ENCODE data around the gene SLC4A8. TPM values are rescaled to one million over a fixed set of nuclear protein-coding genes. Genes with fewer than 3 reads are reported as not detected.
A peak's percentile ranks its signal among the peaks of the same experiment; 100 is the strongest.

The SLC4A8 gene
- total RNA-seq, 1 experiment from 2014 or later: 62.7 TPM

DNA sequence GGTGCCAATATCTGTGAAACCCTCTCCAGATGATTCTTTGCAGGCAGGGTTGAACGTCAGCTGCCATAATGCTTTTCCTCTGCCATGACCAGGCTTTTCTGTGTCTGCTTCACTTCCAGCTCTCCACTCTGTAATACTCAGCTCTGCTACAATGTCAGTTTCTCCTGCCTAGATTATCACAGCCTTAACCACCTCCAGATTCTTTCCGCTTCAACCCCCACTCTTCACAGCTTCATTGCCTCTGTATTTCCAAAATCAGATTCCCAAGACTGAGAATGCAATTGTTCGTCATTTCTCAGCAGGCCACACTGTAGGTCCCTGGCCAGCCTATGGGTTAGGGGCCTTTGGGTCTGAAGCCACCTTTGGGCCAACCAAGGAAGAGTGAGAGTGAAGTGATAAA is 92.7 kb downstream of the SLC4A8 start:
- no peak for DNase-seq
- Histone ChIP-seq H3K4me1 (peaks cover 11% of the 10 kb centered on the region), H3K9me3 (no peaks in the 10 kb centered on the region), H3K27me3 (replicated peaks; ENCODE audit: control insufficient read depth, insufficient read depth, low read length) (no peaks in the 10 kb centered on the region), H3K4me3 (ENCODE audit: low read depth, low read length) (no peak overlapping the region), H3K36me3 (ENCODE audit: control insufficient read depth, insufficient read depth, low read length) (0 out of 2 replicates have a peak, but pooled peaks cover 1% of the 10 kb centered on the region)
- POLR2A ChIA-PET: no interaction called here
- Mint-ChIP-seq H3K27me3 (ENCODE audit: insufficient read depth, unreplicated experiment) (no peaks in the 10 kb centered on the region), H3K27ac (ENCODE audit: unreplicated experiment) (no peak overlapping the region), H3K36me3 (ENCODE audit: insufficient read depth, unreplicated experiment) (no peaks in the 10 kb centered on the region), H3K4me3 (ENCODE audit: unreplicated experiment) (no peak overlapping the region), H3K4me1 (ENCODE audit: low read depth, unreplicated experiment) (peaks cover 3% of the 10 kb centered on the region), H3K9me3 (ENCODE audit: unreplicated experiment) (no peaks in the 10 kb centered on the region)
- no peak for TF ChIP-seq CTCF (IDR thresholded peaks at IDR 0.05; ENCODE audit: insufficient read depth in 1 of 2, low read depth in 1 of 2, low read length in 1 of 2, severe bottlenecking in 1 of 2, unreplicated experiment in 1 of 2)
- intact Hi-C loops (cut with micrococcal nuclease; ENCODE audit: unreplicated experiment): no loop called here
- CTCF ChIA-PET: interaction anchor here (1.0 kb wide), 1 partner anchor 15 kb away, joined by 5 read pairs; no protein-coding TSS in a partner anchor
- no TSS peak for BruUV-seq (replicated peaks)

DNA sequence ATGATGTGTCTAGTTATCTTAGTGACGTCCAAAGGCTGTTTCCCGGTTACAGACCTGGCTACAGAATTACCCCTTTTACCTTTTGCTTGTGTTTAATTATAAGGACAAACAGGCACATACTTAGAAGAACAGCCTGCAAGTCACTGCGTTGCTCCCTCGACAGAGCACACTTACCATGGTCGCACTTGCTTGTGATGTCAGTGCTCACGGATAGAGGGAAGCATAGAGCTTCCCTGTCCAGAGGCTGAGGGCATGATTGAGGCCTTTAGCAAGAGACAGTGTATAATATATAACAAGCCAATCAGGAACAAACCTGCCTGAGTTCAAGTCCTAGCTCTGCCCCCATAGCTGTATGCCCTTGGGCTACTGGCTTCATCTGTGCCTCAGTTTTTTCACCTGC is 93.2 kb downstream of the SLC4A8 start:
- CTCF ChIA-PET: interaction anchor here (1.0 kb wide), 1 partner anchor 14 kb away, joined by 5 read pairs; no protein-coding TSS in a partner anchor
- Histone ChIP-seq H3K9me3 (no peaks in the 10 kb centered on the region), H3K36me3 (ENCODE audit: control insufficient read depth, insufficient read depth, low read length) (0 out of 2 replicates have a peak, but pooled peaks cover 1% of the 10 kb centered on the region), H3K4me3 (ENCODE audit: low read depth, low read length) (no peak overlapping the region), H3K27me3 (replicated peaks; ENCODE audit: control insufficient read depth, insufficient read depth, low read length) (no peaks in the 10 kb centered on the region), H3K4me1 (peaks cover 15% of the 10 kb centered on the region)
- no TSS peak for BruUV-seq (replicated peaks)
- Mint-ChIP-seq H3K27me3 (ENCODE audit: insufficient read depth, unreplicated experiment) (no peaks in the 10 kb centered on the region), H3K36me3 (ENCODE audit: insufficient read depth, unreplicated experiment) (no peaks in the 10 kb centered on the region), H3K9me3 (ENCODE audit: unreplicated experiment) (no peaks in the 10 kb centered on the region), H3K4me3 (ENCODE audit: unreplicated experiment) (no peak overlapping the region), H3K4me1 (ENCODE audit: low read depth, unreplicated experiment) (peaks cover 8% of the 10 kb centered on the region), H3K27ac (ENCODE audit: unreplicated experiment) (no peak overlapping the region)
- intact Hi-C loops (cut with micrococcal nuclease; ENCODE audit: unreplicated experiment): no loop called here
- peak in 1 of 2 experiments; percentile 29 for TF ChIP-seq CTCF (IDR thresholded peaks at IDR 0.05; ENCODE audit: insufficient read depth in 1 of 2, low read depth in 1 of 2, low read length in 1 of 2, severe bottlenecking in 1 of 2, unreplicated experiment in 1 of 2)
- no peak for DNase-seq
- POLR2A ChIA-PET: no interaction called here

GRCh38 chr12:51519755-51520154 is 95.1 kb downstream of the SLC4A8 start:
- H3K4me3 ChIP-seq (ENCODE audit: low read depth, low read length): no peak overlapping the region
- H3K27me3 Mint-ChIP-seq (ENCODE audit: insufficient read depth, unreplicated experiment): no peaks in the 10 kb centered on the region
- intact Hi-C loops (cut with micrococcal nuclease; ENCODE audit: unreplicated experiment): no loop called here
- ChIA-PET CTCF (interaction anchor here (0.6 to 3.3 kb wide), 2 partner anchors 12 to 98 kb away, joined by 3 to 20 read pairs; no protein-coding TSS in a partner anchor), POLR2A (no interaction called here)
- no peak for DNase-seq
- no peaks in the 10 kb centered on the region for H3K9me3 ChIP-seq
- H3K4me1 ChIP-seq: peaks cover 35% of the 10 kb centered on the region
- no TSS peak for BruUV-seq (replicated peaks)
- H3K36me3 ChIP-seq (ENCODE audit: control insufficient read depth, insufficient read depth, low read length): 0 out of 2 replicates have a peak, but pooled peaks cover 1% of the 10 kb centered on the region
- no peaks in the 10 kb centered on the region for H3K27me3 ChIP-seq (replicated peaks; ENCODE audit: control insufficient read depth, insufficient read depth, low read length)
- no peak overlapping the region for H3K27ac Mint-ChIP-seq (ENCODE audit: unreplicated experiment)
- no peak overlapping the region for H3K4me3 Mint-ChIP-seq (ENCODE audit: unreplicated experiment)
- no peaks in the 10 kb centered on the region for H3K36me3 Mint-ChIP-seq (ENCODE audit: insufficient read depth, unreplicated experiment)
- no peaks in the 10 kb centered on the region for H3K9me3 Mint-ChIP-seq (ENCODE audit: unreplicated experiment)
- no peak for TF ChIP-seq CTCF (IDR thresholded peaks at IDR 0.05; ENCODE audit: insufficient read depth in 1 of 2, low read depth in 1 of 2, low read length in 1 of 2, severe bottlenecking in 1 of 2, unreplicated experiment in 1 of 2)
- peaks cover 23% of the 10 kb centered on the region for H3K4me1 Mint-ChIP-seq (ENCODE audit: low read depth, unreplicated experiment)
